Astrocyte (in vitro differentiated cells and primary cell): ENCODE data around the gene ZNF470.

Experiments
- CTCF ChIP-seq: IDR thresholded peaks from 2 replicates; pipeline ENCODE4 v1.5.1; 2011; ENCODE audit warnings: low read depth, mild to moderate bottlenecking, inconsistent platforms, low read length, moderate library complexity; ENCODE audit not compliant: insufficient read depth
- EZH2 ChIP-seq: IDR thresholded peaks from 2 replicates; pipeline ENCODE4 v1.6.1; 2012; ENCODE audit warnings: mild to moderate bottlenecking, low read length, inconsistent platforms; ENCODE audit not compliant: insufficient read depth

DNA sequence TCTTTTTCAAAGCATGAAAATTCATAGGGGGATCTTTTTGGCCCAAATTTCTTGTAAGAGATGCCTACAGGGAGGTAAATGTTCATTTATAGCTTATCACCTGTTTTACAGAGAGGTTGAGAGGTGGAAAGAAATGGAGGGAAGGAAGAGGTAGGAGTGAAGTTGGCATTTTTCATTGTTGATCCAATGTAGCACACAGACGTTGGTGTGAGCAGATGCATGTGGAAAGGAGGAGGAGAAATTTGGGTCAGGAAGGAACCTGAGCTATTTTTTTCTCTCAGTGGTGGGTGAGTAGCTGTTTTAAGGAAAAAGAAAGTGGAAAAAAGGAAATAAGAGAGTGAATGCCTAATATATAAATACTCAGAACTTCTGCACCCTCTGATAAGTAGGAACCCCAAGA, 65.8 kb downstream of the ZNF470 start:
- TF ChIP-seq CTCF (no peak), EZH2 (no peak)
